Neuronal stem cell (in vitro differentiated cells): ENCODE data around the gene TRAPPC2.
"Not testable (repeated sequence)": the region's sequence is repeated elsewhere in the genome, so short reads cannot be mapped to it uniquely, and the experiment has no call there.

ENCODE experiments used
- DNase-seq: peaks from one replicate; pipeline ENCODE4 v3.0.0-alpha.2; 2013; ENCODE audit warnings: low spot score
- H2AFZ ChIP-seq: one replicate; pipeline ENCODE4 v1.6.1; 2013; ENCODE audit warnings: mild to moderate bottlenecking, low read length, inconsistent platforms
- H2AK5ac ChIP-seq: 2 replicates; pipeline ENCODE4 v1.6.1; 2013; ENCODE audit warnings: low read depth, mild to moderate bottlenecking, inconsistent platforms, low read length, moderate library complexity, mixed read lengths
- H2BK120ac ChIP-seq: 2 replicates; pipeline ENCODE4 v1.6.1; 2013; ENCODE audit warnings: low read depth, mild to moderate bottlenecking, inconsistent platforms, low read length, moderate library complexity, mixed read lengths
- H2BK12ac ChIP-seq: one replicate; pipeline ENCODE4 v1.6.1; 2013; ENCODE audit warnings: low read length, inconsistent platforms
- H2BK15ac ChIP-seq: 2 replicates; pipeline ENCODE4 v1.6.1; 2013; ENCODE audit warnings: mild to moderate bottlenecking, low read length, inconsistent platforms, mixed read lengths
- H2BK5ac ChIP-seq: one replicate; pipeline ENCODE4 v1.6.1; 2013; ENCODE audit warnings: inconsistent platforms, mild to moderate bottlenecking, low read length, moderate library complexity
- H3K14ac ChIP-seq: one replicate; pipeline ENCODE4 v1.6.1; 2013; ENCODE audit warnings: low read length, inconsistent platforms
- H3K18ac ChIP-seq: 2 replicates; pipeline ENCODE4 v1.6.1; 2013; ENCODE audit warnings: low read length, inconsistent platforms
- H3K23ac ChIP-seq: 2 replicates; pipeline ENCODE4 v1.6.1; 2013; ENCODE audit warnings: low read depth, mild to moderate bottlenecking, mixed read lengths, low read length, inconsistent platforms; ENCODE audit not compliant: poor library complexity
- H3K27ac ChIP-seq: replicated peaks from 3 replicates; pipeline ENCODE4 v1.5.1; 2013; ENCODE audit warnings: low read length, inconsistent platforms
- H3K27me3 ChIP-seq, 3 experiments: 2 replicates each; pipeline ENCODE4 v1.6.1; 2013; ENCODE audit warnings: low read length in 3 of 3, mild to moderate bottlenecking in 2 of 3, inconsistent platforms in 1 of 3, low read depth in 1 of 3, mixed read lengths in 1 of 3, moderate library complexity in 1 of 3; ENCODE audit not compliant: control insufficient read depth in 3 of 3, insufficient read depth in 3 of 3
- H3K36me3 ChIP-seq, 2 donors: replicated peaks in 1 of 2; 2 replicates each; pipeline ENCODE4 v1.6.1; 2013; ENCODE audit warnings: low read length in 2 of 2; ENCODE audit not compliant: control insufficient read depth in 2 of 2, insufficient read depth in 2 of 2
- H3K4ac ChIP-seq: 2 replicates; pipeline ENCODE4 v1.6.1; 2013; ENCODE audit warnings: inconsistent platforms, mild to moderate bottlenecking, low read length, moderate library complexity
- H3K4me1 ChIP-seq, 2 donors: 1 replicate in 1 of 2; 2 replicates in 1 of 2; pipeline ENCODE4 v1.6.1; 2013; ENCODE audit warnings: low read length in 2 of 2, low read depth in 1 of 2; ENCODE audit not compliant: control insufficient read depth in 2 of 2, insufficient read depth in 1 of 2
- H3K4me2 ChIP-seq: one replicate; pipeline ENCODE4 v1.6.1; 2013; ENCODE audit warnings: mild to moderate bottlenecking, low read length, inconsistent platforms; ENCODE audit not compliant: insufficient read depth, poor library complexity, severe bottlenecking
- H3K4me3 ChIP-seq, 2 donors: 2 replicates each; pipeline ENCODE4 v1.5.1; 2013; ENCODE audit warnings: low read length in 2 of 2, mild to moderate bottlenecking in 2 of 2, inconsistent platforms in 1 of 2, moderate library complexity in 1 of 2
- H3K79me1 ChIP-seq: one replicate; pipeline ENCODE4 v1.6.1; 2013; ENCODE audit warnings: low read depth, mild to moderate bottlenecking, inconsistent platforms, low read length, moderate library complexity
- H3K9ac ChIP-seq: one replicate; pipeline ENCODE4 v1.6.1; 2013; ENCODE audit warnings: mild to moderate bottlenecking, low read depth, low read length, inconsistent platforms; ENCODE audit not compliant: poor library complexity
- H3K9me3 ChIP-seq, 2 donors: replicated peaks in 1 of 2; 2 replicates each; pipeline versions ENCODE3 to v1.6.1; 2013; ENCODE audit warnings: low read length in 2 of 2, mild to moderate bottlenecking in 2 of 2, inconsistent platforms in 1 of 2, low read depth in 1 of 2, mixed read lengths in 1 of 2, moderate library complexity in 1 of 2; ENCODE audit not compliant: control insufficient read depth in 2 of 2, insufficient read depth in 1 of 2
- H4K8ac ChIP-seq: one replicate; pipeline ENCODE4 v1.6.1; 2013; ENCODE audit warnings: low read depth, mild to moderate bottlenecking, inconsistent platforms, low read length, moderate library complexity
- H4K91ac ChIP-seq: one replicate; pipeline ENCODE4 v1.6.1; 2013; ENCODE audit warnings: low read length, low read depth, mild to moderate bottlenecking, inconsistent platforms; ENCODE audit not compliant: poor library complexity
- WGBS, 2 donors: extraction: QIAGEN DNeasy Blood & Tissue Kit; methylation state at CpG; one replicate each; pipeline ENCODE4 v1.1.7; 2013; ENCODE audit warnings: missing lambda C conversion rate in 2 of 2, mixed read lengths in 1 of 2; ENCODE audit not compliant: insufficient read length in 2 of 2, insufficient replicate concordance in 1 of 2; ENCODE audit errors: extremely low coverage in 2 of 2; 5-methylcytosine and 5-hydroxymethylcytosine counted together

TRAPPC2 gene

GRCh38 chrX:13726583-13726982, 7.8 kb downstream of the TRAPPC2 start:
- H3K14ac ChIP-seq, H3K18ac ChIP-seq, H2AFZ ChIP-seq, H2BK120ac ChIP-seq, H3K9me3 ChIP-seq, H3K9ac ChIP-seq, H2BK5ac ChIP-seq, H3K23ac ChIP-seq, H3K27me3 ChIP-seq, H2BK15ac ChIP-seq, H3K4me3 ChIP-seq, H3K4ac ChIP-seq, H3K79me1 ChIP-seq, DNase-seq, H3K27ac ChIP-seq, H3K4me1 ChIP-seq, H2BK12ac ChIP-seq, H3K4me2 ChIP-seq, H4K8ac ChIP-seq, H4K91ac ChIP-seq, H2AK5ac ChIP-seq: not testable (repeated sequence)
- peaks cover 0 to 12% of the 10 kb centered on the region in 2 donors for H3K36me3 ChIP-seq
- no CpG with 5 or more reads among the region's 2 CpGs for WGBS, 2 donors

GRCh38 chrX:13724878-13725277, 9.5 kb downstream of the TRAPPC2 start:
- not testable (repeated sequence) for H3K79me1 ChIP-seq, H3K9ac ChIP-seq, H3K4me2 ChIP-seq, H4K8ac ChIP-seq, H2AK5ac ChIP-seq, H2AFZ ChIP-seq, H4K91ac ChIP-seq, H3K4ac ChIP-seq, DNase-seq, H3K9me3 ChIP-seq, H3K18ac ChIP-seq, H2BK15ac ChIP-seq, H2BK120ac ChIP-seq, H2BK12ac ChIP-seq, H3K14ac ChIP-seq, H3K27me3 ChIP-seq, H2BK5ac ChIP-seq, H3K23ac ChIP-seq, H3K4me3 ChIP-seq, H3K4me1 ChIP-seq, H3K27ac ChIP-seq
- H3K36me3 ChIP-seq = peaks cover 2 to 20% of the 10 kb centered on the region in 2 donors
- WGBS, 2 donors = no CpG with 5 or more reads among the region's 9 CpGs

GRCh38 chrX:13721819-13722519, 12.5 kb downstream of the TRAPPC2 start:
- no peak overlapping the region for H3K9ac ChIP-seq
- H3K27ac ChIP-seq = no peak overlapping the region
- H3K18ac ChIP-seq = no peak overlapping the region
- no peak overlapping the region for H2BK120ac ChIP-seq
- no peak for DNase-seq
- no peak overlapping the region for H3K4me2 ChIP-seq
- no peak overlapping the region for H2BK5ac ChIP-seq
- no peak overlapping the region for H4K91ac ChIP-seq
- H3K23ac ChIP-seq = no peak overlapping the region
- no peak overlapping the region for H3K14ac ChIP-seq
- no peaks in the 10 kb centered on the region for H3K27me3 ChIP-seq
- peaks cover 0 to 4% of the 10 kb centered on the region in 2 donors for H3K9me3 ChIP-seq
- no CpG with 5 or more reads among the region's 7 CpGs for WGBS, 2 donors
- H2BK12ac ChIP-seq = no peak overlapping the region
- no peak overlapping the region for H2AFZ ChIP-seq
- no peak overlapping the region for H3K4me3 ChIP-seq
- H4K8ac ChIP-seq = no peak overlapping the region
- peaks cover 5 to 30% of the 10 kb centered on the region in 2 donors for H3K36me3 ChIP-seq
- peaks cover 0 to 20% of the 10 kb centered on the region in 2 donors for H3K4me1 ChIP-seq
- no peak overlapping the region for H2AK5ac ChIP-seq
- H3K4ac ChIP-seq = no peak overlapping the region
- H3K79me1 ChIP-seq = no peaks in the 10 kb centered on the region
- H2BK15ac ChIP-seq = no peak overlapping the region

GRCh38 chrX:13721371-13721770, 13.0 kb downstream of the TRAPPC2 start:
- H3K4me2 ChIP-seq = no peak overlapping the region
- no peak overlapping the region for H3K4me3 ChIP-seq
- H2BK12ac ChIP-seq = no peak overlapping the region
- no peak overlapping the region for H3K9ac ChIP-seq
- DNase-seq = no peak
- no peak overlapping the region for H2BK120ac ChIP-seq
- no peak overlapping the region for H3K23ac ChIP-seq
- no peak overlapping the region for H2BK15ac ChIP-seq
- H4K91ac ChIP-seq = no peak overlapping the region
- no peak overlapping the region for H2AK5ac ChIP-seq
- no peak overlapping the region for H2BK5ac ChIP-seq
- no peak overlapping the region for H2AFZ ChIP-seq
- no peaks in the 10 kb centered on the region for H3K79me1 ChIP-seq
- no peaks in the 10 kb centered on the region for H3K27me3 ChIP-seq
- no peak overlapping the region for H4K8ac ChIP-seq
- WGBS, 2 donors = no CpG with 5 or more reads among the region's 4 CpGs
- H3K27ac ChIP-seq = no peak overlapping the region
- peaks cover 0 to 21% of the 10 kb centered on the region in 2 donors for H3K4me1 ChIP-seq
- no peak overlapping the region for H3K18ac ChIP-seq
- peaks cover 7 to 36% of the 10 kb centered on the region in 2 donors for H3K36me3 ChIP-seq
- no peak overlapping the region for H3K14ac ChIP-seq
- no peak overlapping the region for H3K4ac ChIP-seq
- peaks cover 0 to 4% of the 10 kb centered on the region in 2 donors for H3K9me3 ChIP-seq
